Stimulated activated CD8-positive, alpha-beta memory T cell treated with anti-CD3 and anti-CD28 coated beads, Interleukin-4, amount 100 ng/mL, for 1 hour (primary cell): ENCODE measurements around the gene TCF12.

ENCODE experiments used
- DNase-seq, 2 donors: peaks; one replicate each; pipeline ENCODE4 v3.0.0-alpha.2; 2020; ENCODE audit warnings: low read depth in 2 of 2, low spot score in 1 of 2

TCF12 gene

DNA sequence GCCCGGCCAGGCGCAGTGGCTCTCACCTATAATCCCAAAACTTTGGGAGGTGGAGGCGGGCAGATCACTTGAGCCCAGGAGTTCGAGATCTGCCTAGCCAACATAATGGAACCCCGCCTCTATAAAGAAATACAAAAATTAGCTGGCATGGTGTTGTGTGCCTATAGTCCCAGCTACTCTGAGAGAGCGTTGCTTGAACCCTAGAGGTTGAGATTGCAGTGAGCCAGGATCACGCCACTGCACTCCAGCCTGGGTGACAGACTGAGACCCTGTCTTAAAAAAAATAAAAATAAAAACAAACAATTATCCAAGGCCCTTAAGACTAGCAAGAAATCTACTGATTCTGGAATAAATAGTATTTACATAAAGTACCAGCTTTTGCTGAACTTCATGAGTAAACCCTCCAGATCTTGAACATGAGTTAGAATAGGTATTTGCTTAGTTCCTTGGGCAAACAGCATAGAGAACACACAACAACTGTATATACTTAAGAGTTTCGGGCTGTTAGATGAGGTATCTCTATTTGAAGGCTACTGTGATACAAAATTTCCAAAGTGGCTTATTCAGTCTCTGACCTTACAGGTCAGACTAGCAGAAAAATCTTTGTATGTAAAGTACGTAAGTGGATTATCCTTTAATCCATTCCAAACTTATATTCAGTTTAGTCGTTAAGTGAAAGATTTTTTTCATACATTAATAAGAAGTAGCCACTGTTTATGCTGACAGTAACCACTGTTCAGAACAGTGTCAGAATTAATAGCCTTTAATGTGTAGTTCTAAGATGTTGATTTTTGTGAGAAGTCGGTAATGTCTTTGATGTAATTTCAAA lies 286.8 kb downstream of the TCF12 start:
- DNase-seq, result no peak

DNA sequence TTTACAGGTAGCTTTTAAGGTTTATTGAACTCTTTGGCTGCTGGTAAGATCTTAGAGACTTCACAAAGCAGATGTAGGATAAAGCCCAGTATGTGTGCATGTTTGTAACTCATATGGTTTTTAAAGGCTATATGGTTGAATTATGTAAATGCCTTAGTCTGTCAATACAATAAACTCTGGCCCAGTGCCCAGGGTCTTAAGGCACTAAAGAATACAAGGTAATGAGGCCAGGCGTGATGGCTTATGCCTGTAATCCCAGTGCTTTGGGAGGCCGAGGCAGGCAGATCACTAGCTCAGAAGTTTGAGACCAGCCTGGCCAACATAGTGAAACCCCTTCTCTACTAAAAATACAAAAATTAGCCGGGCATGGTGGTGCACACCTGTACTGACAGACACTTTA lies 287.6 kb downstream of the TCF12 start:
- no peak for DNase-seq

DNA sequence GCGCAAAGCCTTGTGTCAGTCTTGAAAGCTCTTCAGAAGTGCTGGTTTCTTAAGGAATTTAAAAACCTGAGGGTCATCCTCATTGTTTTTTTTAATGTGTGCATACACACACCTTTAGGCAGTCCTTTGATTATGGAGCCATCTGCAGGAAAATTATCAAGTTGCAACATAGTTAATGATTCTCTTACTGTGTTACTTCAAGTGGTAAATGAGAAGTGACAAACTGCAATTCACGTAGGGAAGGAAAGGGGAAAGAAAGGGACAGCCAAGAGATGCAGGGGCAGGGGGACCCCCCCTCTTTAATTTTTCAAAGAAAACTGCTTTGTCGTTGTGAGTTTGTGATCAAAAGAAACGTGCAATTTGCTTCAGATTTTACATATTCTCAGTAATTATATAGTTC lies 295.4 kb downstream of the TCF12 start:
- no peak for DNase-seq

DNA sequence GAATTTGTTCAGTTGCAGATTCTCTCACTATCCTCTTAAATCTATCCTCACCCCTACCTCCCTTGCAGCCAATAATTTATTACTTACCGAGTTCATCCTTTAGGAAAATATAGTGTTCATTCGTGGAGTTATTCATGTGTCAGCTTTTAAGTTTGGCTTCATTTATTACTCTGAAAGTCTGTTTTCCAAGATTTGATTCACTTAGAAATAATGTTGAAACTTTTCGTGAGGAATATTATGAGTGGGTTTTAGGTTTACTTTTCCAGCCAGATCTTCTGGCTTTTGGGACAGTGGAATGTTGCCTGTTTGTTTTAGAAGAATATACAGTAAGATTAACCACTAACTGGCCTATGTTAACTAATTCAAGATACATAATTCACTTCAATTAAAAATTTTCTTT lies 296.9 kb downstream of the TCF12 start:
- no peak for DNase-seq

DNA sequence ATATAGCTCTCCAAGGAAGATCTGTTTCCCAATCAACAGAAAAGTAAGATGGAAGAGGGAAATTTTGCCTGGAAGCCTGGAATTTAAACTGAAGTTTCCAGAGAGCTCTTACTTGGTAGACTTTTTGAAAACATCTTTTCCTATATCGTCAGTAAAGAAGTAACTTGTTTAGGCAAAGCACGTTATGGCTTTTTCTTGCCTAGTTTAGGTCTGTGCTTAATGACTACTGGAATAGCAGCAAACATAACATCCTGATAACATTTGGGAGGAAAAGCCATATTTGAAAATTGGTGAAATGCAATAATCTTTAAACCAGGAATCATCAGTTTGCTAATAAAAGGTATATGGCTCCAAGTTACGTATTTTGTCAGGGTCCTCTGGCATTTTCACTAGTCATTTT lies 297.4 kb downstream of the TCF12 start:
- DNase-seq, result no peak

DNA sequence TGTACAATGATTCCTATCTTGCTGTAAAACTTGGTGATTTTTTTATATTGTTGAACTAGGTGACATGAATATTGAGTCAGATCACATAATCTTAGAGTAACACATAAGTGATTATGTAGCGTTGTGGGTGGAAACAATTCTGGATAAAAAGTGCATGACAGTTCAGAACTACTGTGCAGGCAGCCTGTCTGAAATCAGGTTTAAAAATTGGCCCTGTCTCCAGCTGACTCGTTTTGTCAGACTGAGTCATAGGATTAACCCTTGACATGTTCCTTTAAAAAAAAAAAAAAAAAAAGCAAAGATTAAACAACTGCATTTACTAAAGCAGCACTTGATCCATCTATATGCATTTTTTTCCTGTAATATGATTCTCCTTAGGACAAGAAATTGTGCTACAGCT lies 297.8 kb downstream of the TCF12 start:
- no peak for DNase-seq

DNA sequence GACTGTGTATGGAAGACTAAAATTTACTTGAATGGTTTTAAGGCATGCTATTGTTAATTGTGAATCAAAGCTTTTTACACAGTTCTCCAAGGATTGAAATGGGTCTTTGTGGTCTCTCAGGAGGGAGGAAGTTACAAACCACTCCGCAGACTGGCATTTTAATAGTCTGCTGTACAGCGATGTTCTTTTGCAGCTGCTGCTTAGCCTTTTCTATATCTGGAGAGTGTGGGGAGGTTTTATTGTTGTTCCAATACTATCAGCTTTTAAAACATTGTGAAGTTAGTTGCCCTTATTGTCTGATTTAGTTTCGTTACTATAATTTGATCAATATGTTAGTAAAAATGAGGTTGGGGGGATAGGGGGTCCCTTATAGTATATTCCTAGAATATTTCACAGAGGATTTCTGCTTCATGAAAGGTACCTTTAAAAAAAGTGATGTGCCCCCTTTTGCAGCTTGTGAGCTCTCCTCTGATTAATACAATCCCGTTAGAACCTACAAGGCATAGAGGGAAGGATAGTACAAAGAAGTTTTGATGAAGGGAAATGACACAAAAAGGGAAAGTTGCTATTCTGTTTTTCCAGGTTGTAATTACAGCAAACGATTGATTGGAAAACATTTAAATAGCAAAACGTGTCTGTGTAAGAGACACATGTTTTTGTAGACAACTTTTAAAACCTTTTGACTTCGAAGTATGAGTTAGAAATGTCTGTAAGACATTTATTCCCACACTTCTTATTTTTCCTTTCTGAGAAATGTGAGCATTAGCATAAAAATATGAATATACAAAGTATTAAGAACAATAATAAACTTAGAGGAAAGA lies 299.5 kb downstream of the TCF12 start:
- DNase-seq, result no peak

DNA sequence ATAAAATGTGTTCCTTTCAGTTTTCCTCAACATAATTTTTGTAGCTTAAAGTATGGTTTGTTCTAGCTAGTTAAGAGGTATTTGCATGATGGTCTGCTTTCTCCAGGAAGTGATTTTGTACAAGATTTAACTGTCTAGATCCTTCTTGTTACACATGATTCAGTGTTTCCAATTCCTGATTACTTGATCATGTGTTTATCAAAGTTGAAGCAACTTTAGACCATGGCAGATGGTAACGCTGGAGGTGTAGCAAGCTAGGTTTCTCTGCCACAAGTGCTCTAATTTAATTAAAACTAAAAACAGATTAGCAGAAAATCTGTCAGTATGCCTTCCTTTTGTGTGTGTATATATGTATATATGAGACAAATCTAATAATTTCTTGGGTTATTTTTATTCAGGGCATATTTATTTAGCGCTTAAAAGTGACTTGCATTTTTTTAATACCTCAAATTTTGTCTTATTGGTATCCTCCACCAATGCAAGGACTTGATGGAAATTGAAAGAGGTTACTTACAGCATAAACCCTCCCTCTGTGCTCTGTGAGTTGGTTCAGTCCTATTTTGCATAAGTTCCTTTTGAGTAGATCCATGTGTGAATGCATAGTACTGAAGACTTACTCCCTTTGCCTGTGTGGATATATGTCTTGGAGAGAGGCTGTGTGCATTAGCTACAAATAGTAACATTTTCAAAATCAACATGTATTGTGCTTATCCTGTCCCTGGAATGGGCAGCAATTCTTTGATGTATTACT lies 300.6 kb downstream of the TCF12 start:
- no peak for DNase-seq

DNA sequence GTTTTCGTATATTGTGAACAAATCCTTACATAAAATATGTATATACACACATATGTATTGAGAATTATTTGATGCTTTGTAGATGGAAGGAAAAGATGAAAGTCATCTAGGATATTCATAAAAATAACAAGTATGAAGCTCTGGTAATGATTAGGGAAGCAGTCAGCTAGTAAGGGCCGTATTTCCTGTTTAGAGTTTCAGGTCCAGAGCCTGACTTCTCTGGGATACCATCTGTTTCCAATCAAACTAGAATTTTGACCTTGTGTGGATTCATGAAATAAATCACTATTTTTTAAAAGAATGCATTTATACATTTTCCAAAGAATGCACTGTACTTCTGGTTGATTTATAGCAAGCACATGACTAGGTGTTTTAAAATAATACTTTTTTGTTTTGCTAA lies 301.8 kb downstream of the TCF12 start:
- no peak for DNase-seq

DNA sequence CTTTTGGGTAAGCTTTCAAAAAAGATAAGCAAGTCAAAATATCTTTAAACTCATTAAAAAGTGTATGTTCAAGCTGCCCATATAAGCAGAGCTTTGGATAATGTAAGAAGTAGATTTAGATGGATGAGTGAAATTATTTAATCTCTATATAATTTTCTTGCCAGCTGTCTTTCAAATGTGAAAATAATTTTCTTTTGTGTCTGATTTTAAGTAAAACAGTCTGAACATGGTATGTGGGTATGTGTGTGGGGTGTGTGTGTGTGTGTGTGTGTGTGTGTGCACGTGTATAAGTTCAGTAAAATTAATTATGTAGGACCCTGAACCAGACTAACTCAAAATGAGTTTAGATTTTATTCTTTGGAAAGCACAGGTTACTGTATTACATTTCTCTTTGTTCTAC lies 302.7 kb downstream of the TCF12 start:
- DNase-seq, result no peak

DNA sequence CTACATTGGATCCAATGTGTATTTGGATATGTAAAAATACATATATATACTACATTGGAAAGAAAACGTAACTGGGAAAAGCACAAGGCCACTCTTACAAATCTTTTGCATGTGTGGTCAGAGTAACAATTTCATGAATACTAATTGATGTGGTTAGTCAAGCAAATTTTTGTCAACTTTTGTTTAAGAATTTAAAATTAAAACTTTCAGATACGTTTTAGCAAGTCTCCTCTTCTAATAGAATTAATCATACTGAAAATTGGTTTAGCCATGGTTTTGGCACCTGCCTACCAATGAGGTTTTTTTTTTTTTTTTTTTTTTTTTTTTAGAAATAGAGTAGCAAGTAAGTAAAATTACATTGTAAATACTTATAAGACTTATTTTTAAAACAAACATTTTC lies 304.9 kb downstream of the TCF12 start:
- DNase-seq, result no peak

DNA sequence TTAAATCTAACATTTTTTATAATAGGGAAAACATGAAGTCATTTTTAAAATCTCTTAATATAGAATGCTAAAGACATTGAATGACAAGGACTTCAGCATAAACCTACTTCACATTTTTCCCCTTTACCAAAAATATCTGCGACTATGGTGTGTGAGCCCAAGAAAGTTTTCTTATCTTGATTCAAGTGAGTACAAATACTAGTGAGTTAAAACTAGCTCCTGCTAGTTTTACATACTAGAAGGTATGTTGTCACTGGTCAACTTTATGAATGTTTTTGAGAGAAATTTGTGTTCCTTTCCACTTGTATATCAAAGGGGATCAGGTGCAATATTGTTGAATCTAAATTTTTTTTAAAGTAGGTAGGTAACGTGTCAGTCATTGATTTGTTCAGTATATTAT lies 305.4 kb downstream of the TCF12 start:
- DNase-seq, result no peak

DNA sequence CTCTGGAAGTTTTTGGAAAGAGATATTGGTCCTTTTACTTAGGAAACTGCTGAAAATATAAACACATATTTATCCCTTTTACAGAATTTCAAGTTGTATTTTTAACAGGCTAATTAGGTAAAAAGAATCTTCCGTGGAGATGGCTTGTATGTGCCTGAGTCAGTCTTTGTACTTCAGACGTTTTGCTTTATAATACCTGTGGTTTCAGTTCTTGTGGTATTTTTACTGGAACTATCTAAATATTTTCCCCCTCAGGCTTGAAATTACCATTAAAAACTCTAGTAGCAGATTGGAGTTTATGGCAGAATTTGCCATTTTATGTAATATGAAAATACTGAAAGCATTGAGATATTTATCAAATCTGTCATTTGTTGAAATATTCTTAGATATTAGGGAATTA lies 306.2 kb downstream of the TCF12 start:
- no peak for DNase-seq

DNA sequence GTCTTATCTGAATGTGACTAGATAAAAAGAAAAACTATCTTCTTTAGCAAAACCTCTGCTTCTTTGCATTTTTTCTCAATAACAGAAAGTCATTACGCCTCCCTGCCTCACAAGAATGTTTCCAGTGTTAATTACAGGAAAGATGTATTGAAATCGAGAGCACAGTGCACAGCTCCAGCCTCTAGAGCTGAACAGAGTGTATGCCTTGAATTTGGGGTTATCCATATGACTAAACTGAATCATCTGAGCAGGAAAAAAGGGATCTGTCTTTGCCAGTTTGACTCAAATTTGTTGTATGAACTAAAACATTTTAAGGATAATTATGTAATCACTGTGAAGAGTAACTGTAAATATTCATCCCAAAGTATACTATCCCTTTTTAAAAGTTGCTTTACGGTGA lies 308.7 kb downstream of the TCF12 start:
- no peak for DNase-seq

DNA sequence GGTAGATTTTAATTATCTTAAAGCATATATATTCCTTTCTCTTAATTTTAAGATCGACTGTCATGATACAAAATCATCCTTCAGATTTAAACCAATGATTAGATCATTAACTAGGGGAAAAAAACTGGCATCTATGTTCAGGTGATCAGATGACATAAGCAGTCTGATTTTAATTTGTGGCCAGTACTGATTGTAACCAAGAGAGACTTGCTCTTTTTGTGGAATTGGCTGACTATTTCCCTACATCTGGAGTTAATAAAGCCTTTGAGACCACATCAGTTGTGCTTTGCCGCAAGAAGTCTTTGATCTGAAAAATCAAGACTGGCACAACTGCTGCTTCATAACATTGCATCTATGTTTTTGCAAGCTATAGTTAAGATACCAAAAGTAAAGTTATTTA lies 309.5 kb downstream of the TCF12 start:
- DNase-seq, result no peak

DNA sequence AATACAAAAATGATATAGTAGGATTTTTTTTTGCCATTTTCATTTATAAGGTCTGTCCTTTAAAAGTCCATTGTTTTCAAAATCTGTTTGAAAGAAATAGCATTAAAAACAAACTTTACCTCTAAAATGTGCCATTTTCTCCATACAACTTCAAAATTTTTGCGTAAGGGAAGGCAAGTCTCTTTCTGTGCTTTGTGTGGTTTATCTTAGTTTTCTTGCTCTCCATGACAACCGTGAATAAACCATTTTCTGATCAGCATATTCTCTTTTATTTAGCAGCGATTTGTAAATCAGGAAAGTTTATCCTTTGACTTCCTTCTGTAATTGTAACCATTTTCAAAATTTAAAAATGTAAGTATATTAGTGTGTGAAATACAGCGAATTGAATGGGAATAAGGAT lies 310.0 kb downstream of the TCF12 start:
- DNase-seq, result no peak

DNA sequence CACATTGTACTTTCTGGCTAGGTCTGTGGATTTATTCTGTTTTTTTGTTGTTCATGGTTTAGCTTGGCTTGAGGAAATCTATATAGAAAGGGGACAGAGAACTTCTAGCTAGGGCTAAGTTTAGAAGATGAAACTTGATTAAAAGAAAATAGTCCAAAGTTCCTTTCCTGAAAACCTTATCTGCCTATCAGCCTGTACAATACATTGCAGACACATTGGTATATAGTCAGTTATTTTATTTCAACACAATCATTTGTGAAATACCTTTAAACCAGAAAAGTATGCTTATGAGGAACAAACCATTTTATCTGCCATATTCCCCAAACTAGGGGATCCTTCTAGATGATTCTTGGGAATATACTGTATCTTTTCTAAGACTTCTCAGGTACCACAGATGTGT lies 310.6 kb downstream of the TCF12 start:
- DNase-seq, result no peak

DNA sequence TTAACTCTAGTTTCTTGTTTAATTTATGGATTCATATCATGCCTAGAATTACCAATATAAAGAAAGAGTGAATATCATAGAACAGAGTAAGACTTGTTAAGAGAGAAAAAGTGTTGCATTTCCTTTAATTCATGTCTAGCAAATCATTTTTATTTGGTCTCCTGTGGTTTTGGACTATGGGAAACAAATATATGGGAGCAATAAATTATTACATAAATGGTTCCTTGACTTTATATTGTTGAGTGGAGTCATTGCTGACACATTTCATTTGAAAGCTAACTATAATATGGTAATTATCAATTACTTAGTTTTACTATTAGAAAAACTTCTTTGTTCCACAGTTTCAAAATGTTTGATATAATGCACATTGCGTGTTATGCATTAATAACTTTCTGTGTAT lies 313.1 kb downstream of the TCF12 start:
- no peak for DNase-seq

DNA sequence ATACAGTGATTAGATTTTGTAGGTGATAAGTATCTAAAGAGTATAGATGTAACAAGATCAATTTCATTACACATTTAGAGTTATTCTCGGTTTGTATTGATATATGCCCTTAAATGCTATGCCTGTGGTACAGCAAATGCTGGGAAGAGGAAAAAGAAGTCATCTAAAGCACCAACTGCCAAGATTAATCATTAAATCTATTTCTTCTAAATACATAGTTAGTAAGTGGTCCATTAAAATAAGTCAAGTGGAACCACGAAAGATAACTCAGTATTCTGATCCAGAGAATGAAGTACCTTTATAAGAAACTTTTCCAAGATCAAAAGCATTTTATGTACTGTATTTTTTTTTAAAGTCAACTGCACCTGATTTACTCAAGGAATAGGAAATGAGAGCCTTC lies 315.7 kb downstream of the TCF12 start:
- DNase-seq, result no peak

DNA sequence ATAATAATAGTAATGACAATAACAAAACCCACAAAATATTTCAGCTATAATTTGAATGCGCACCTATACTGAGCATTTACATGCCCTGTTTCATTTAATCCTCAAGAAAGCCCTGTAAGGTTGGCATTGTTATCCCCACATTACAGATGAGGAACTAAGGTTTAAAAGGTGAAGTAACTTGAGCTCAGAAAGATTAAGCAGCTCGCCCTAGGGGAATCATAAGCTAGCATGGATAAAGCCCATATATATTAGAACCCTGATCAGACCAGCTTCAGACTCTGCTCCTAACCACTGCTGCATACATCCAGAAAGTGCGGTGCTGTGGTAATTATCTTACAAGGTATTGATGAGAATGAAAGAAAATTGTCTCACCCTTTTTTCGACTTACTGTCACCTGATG lies 316.7 kb downstream of the TCF12 start:
- DNase-seq, result no peak

DNA sequence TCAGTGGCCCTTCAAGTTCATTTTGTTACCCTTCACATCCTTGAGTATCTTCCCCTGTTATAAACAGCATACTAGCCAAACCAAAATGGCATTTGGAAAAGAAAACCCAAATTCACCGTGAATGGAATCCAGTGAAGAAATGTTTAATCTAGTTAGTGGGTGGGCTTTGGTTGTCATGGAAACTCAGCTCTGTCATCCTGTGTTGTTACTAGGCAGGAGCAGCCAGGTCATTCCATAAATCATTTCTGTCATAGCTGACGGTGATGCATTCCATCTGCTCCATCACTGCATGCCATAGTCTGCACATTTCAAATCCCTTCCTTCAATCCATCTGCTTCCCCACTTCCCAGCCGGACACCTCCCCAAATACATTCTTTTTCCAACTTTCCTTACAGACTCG lies 317.4 kb downstream of the TCF12 start:
- no peak for DNase-seq
